Naive thymus-derived CD4-positive, alpha-beta T cell (primary cell): ENCODE measurements around the gene OSGEP. TPM values are rescaled to one million over a fixed set of nuclear protein-coding genes. Genes with fewer than 3 reads are reported as not detected.

Experiments used
- ATAC-seq: fragments of 150-1000 bp; cut with Tn5 transposase; 2 replicates; pipeline ENCODE4 v1.10.0; 2021; ENCODE audit warnings: mild to moderate bottlenecking, moderate library complexity
- CTCF ChIA-PET: fragments of 350-600 bp; sonication (Branson Sonifier 250); formaldehyde crosslinking; loops from one replicate; lab custom pipeline; 2021; ENCODE audit warnings: antibody characterized with exemption; lab: Charles Lee
- POLR2A ChIA-PET: fragments of 350-600 bp; sonication (Branson Sonifier 250); formaldehyde crosslinking; loops from one replicate; lab custom pipeline; 2021; ENCODE audit warnings: antibody characterized with exemption, inconsistent platforms; lab: Charles Lee
- DNase-seq, 9 donors: peaks; one replicate each; pipeline versions ENCODE4 v3.0.0 to v3.0.0-alpha.2; 2020 to 2022; ENCODE audit warnings: mixed read lengths in 1 of 9
- H3K27ac ChIP-seq: one replicate; pipeline ENCODE4 v1.7.0; 2013; ENCODE audit warnings: mild to moderate bottlenecking, low read depth, low read length, moderate library complexity
- H3K27me3 ChIP-seq, 2 donors: one replicate each; pipeline ENCODE4 v1.7.0; 2013; ENCODE audit warnings: low read length in 2 of 2, mild to moderate bottlenecking in 2 of 2, moderate library complexity in 2 of 2; ENCODE audit not compliant: control insufficient read depth in 2 of 2, insufficient read depth in 2 of 2
- H3K36me3 ChIP-seq, 3 experiments: 1 replicate in 2 of 3; 2 replicates in 1 of 3; pipeline ENCODE4 v1.7.0; 2013; ENCODE audit warnings: low read length in 3 of 3, mild to moderate bottlenecking in 3 of 3, moderate library complexity in 1 of 3; ENCODE audit not compliant: insufficient read depth in 3 of 3, control insufficient read depth in 2 of 3
- H3K4me1 ChIP-seq, 2 donors: one replicate each; pipeline ENCODE4 v1.7.0; 2013; ENCODE audit warnings: low read length in 2 of 2, mild to moderate bottlenecking in 2 of 2, moderate library complexity in 1 of 2; ENCODE audit not compliant: control insufficient read depth in 2 of 2, insufficient read depth in 2 of 2
- H3K4me3 ChIP-seq: 2 replicates; pipeline ENCODE4 v1.7.0; 2013; ENCODE audit warnings: mild to moderate bottlenecking, low read length
- H3K9me3 ChIP-seq, 3 experiments: 1 replicate in 2 of 3; 2 replicates in 1 of 3; pipeline ENCODE4 v1.7.0; 2013; ENCODE audit warnings: low read length in 3 of 3; ENCODE audit not compliant: control insufficient read depth in 2 of 3
- H3K27ac Mint-ChIP-seq, 9 donors: one replicate each; pipeline ENCODE4 v1.8.0; 2020 to 2022; ENCODE audit warnings: mixed read lengths in 9 of 9, mild to moderate bottlenecking in 8 of 9, moderate library complexity in 5 of 9, inconsistent platforms in 2 of 9
- H3K27me3 Mint-ChIP-seq, 5 donors: one replicate each; pipeline ENCODE4 v1.8.0; 2021 to 2022; ENCODE audit warnings: mixed read lengths in 5 of 5, mild to moderate bottlenecking in 1 of 5
- H3K36me3 Mint-ChIP-seq, 5 donors: one replicate each; pipeline ENCODE4 v1.8.0; 2020 to 2022; ENCODE audit warnings: mixed read lengths in 5 of 5, mild to moderate bottlenecking in 3 of 5, inconsistent platforms in 1 of 5
- H3K4me1 Mint-ChIP-seq, 7 donors: one replicate each; pipeline ENCODE4 v1.8.0; 2020 to 2022; ENCODE audit warnings: mixed read lengths in 7 of 7, mild to moderate bottlenecking in 3 of 7, inconsistent platforms in 1 of 7
- H3K4me3 Mint-ChIP-seq, 10 donors: one replicate each; pipeline ENCODE4 v1.8.0; 2020 to 2022; ENCODE audit warnings: mild to moderate bottlenecking in 10 of 10, mixed read lengths in 10 of 10, moderate library complexity in 6 of 10, inconsistent platforms in 2 of 10
- H3K9me3 Mint-ChIP-seq, 11 donors: one replicate each; pipeline ENCODE4 v1.8.0; 2020 to 2022; ENCODE audit warnings: mixed read lengths in 11 of 11, mild to moderate bottlenecking in 4 of 11, inconsistent platforms in 1 of 11, moderate library complexity in 1 of 11
- intact Hi-C, 2 donors: fragments of 100-400 bp; cut with micrococcal nuclease; formaldehyde crosslinking; loops; one replicate each; pipeline ENCODE4 v1.15.1; 2023
- polyA plus RNA-seq, 2 donors: library from polyadenylated mRNA; unstranded; fragments of 300-500 nt; fragmentation: Illumina TruSeq; gene quantifications; one replicate each; pipeline ENCODE4 v1.2.3, GENCODE V29; 2021
- total RNA-seq, 6 experiments: library from RNA in 5 of 6; stranded (reverse) in 5 of 6; gene quantifications; 1 replicate in 5 of 6; 2 replicates in 1 of 6; pipeline ENCODE4 v1.2.3 and lab custom pipeline; 2021 to 2026

Gene OSGEP
- total and polyA plus RNA-seq, 7 experiments from 2014 or later, result 30.8 to 77.2 (median 54.9) TPM

- ATAC-seq (peak; percentile 99), DNase-seq (peak in 7 of 9 donors; percentile 32 to 71 (median 56))
- peak overlapping the region; percentile 60 to 95 (median 86) for H3K27ac Mint-ChIP-seq
- POLR2A ChIA-PET, result interaction anchor here (0.7 to 3.3 kb wide), 5 partner anchors 9 to 21 kb away, joined by 3 to 14 read pairs (median 4); partner anchors contain the start of genes APEX1, OSGEP and PIP4P1
- peak overlapping the region; percentile 26 for H3K27ac ChIP-seq
- no peak overlapping the region for H3K4me3 ChIP-seq
- peaks cover 13 to 16% of the 10 kb centered on the region in 2 donors for H3K4me1 ChIP-seq
- peaks cover 0 to 8% (median 0%) of the 10 kb centered on the region in 3 experiments for H3K36me3 ChIP-seq
- peak overlapping the region; percentile 49 to 75 (median 62) for H3K4me3 Mint-ChIP-seq
- H3K36me3 Mint-ChIP-seq, result peaks cover 0 to 11% (median 6%) of the 10 kb centered on the region in 5 donors
- H3K4me1 Mint-ChIP-seq, result peaks cover 18 to 35% (median 23%) of the 10 kb centered on the region in 7 donors
- H3K27me3 ChIP-seq, result no peaks in the 10 kb centered on the region
- peaks cover 0 to 4% (median 0%) of the 10 kb centered on the region in 11 donors for H3K9me3 Mint-ChIP-seq
- H3K9me3 ChIP-seq, result no peaks in the 10 kb centered on the region
- intact Hi-C loops, result loop anchor here in 1 of 2 donors (1.0 kb wide), 2 partner anchors 13 to 26 kb away; partner anchors contain the start of gene OSGEP
- H3K27me3 Mint-ChIP-seq, result no peaks in the 10 kb centered on the region
- CTCF ChIA-PET, result interaction anchor here (2.0 kb wide), 1 partner anchor 26 kb away, joined by 7 read pairs; no protein-coding TSS in a partner anchor
These were observed 13.7 kb downstream of the OSGEP start for GRCh38 chr14:20440882-20441281.

DNA sequence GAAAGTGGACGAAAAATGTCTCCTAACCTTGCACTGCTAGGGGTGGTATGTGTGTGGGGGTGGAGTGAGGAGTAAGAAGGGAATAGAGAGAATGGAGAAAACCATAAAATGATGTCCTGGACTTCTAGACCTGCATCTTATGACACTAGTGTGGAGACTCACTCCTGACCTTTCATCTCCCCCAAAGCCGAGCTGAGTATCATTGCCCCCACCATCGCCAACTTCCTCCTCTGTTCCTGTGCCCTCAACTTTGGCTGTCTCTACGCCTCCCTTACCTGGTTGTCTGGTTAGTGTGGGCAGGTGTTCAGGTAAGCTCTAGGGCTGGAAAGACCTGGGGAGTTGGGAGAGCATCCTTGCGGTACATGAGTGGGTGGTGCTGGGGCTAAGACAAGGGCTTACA lies 14.1 kb downstream of the OSGEP start:
- Mint-ChIP-seq H3K36me3 (peaks cover 0 to 11% (median 6%) of the 10 kb centered on the region in 5 donors), H3K9me3 (peaks cover 0 to 4% (median 0%) of the 10 kb centered on the region in 11 donors), H3K27me3 (no peaks in the 10 kb centered on the region), H3K27ac (peak overlapping the region; percentile 6 to 95 (median 86)), H3K4me3 (peak overlapping the region in 9 of 10 donors; percentile 42 to 70 (median 61)), H3K4me1 (peaks cover 18 to 35% (median 23%) of the 10 kb centered on the region in 7 donors)
- no peak for ATAC-seq
- intact Hi-C loops, result no loop called here
- H3K27me3 ChIP-seq, result no peaks in the 10 kb centered on the region
- H3K9me3 ChIP-seq, result no peaks in the 10 kb centered on the region
- H3K4me1 ChIP-seq, result peaks cover 13 to 16% of the 10 kb centered on the region in 2 donors
- ChIA-PET POLR2A (interaction anchor here (0.7 to 3.3 kb wide), 3 partner anchors 11 to 16 kb away, joined by 3 to 14 read pairs (median 4); partner anchors contain the start of genes APEX1 and OSGEP), CTCF (interaction anchor here (2.0 kb wide), 1 partner anchor 25 kb away, joined by 7 read pairs; no protein-coding TSS in a partner anchor)
- H3K4me3 ChIP-seq, result no peak overlapping the region
- peaks cover 0 to 4% (median 0%) of the 10 kb centered on the region in 3 experiments for H3K36me3 ChIP-seq
- peak overlapping the region; percentile 26 for H3K27ac ChIP-seq
- no peak for DNase-seq

DNA sequence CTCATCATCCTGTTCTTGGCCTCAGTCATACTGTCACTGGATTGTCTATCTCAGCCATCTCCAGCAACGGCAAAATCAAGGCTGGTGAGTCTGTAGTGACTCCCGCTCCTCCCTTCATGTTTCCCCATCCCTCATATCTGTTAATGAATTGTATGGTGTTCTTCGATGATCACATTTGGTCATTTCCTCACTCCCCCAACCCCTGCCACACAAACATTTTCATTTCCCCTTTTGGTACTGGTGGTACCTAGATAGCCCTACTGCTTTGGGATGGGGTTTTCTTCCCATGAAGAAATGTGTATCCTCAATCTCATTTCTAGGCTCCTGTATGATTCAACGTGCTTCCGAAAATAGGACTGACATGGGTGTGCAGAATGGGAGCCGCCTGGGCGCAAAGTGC lies 15.9 kb downstream of the OSGEP start:
- Mint-ChIP-seq H3K27me3 (no peaks in the 10 kb centered on the region), H3K27ac (no peak overlapping the region), H3K4me1 (peaks cover 18 to 35% (median 23%) of the 10 kb centered on the region in 7 donors), H3K36me3 (peaks cover 0 to 11% (median 6%) of the 10 kb centered on the region in 5 donors), H3K9me3 (peaks cover 0 to 4% (median 0%) of the 10 kb centered on the region in 11 donors), H3K4me3 (no peak overlapping the region)
- no peak overlapping the region for H3K4me3 ChIP-seq
- POLR2A ChIA-PET, result no interaction called here
- peaks cover 13 to 16% of the 10 kb centered on the region in 2 donors for H3K4me1 ChIP-seq
- no peaks in the 10 kb centered on the region for H3K27me3 ChIP-seq
- H3K27ac ChIP-seq, result no peak overlapping the region
- CTCF ChIA-PET, result no interaction called here
- H3K9me3 ChIP-seq, result no peaks in the 10 kb centered on the region
- no peaks in the 10 kb centered on the region for H3K36me3 ChIP-seq
- no peak for DNase-seq
- intact Hi-C loops, result no loop called here
- no peak for ATAC-seq

DNA sequence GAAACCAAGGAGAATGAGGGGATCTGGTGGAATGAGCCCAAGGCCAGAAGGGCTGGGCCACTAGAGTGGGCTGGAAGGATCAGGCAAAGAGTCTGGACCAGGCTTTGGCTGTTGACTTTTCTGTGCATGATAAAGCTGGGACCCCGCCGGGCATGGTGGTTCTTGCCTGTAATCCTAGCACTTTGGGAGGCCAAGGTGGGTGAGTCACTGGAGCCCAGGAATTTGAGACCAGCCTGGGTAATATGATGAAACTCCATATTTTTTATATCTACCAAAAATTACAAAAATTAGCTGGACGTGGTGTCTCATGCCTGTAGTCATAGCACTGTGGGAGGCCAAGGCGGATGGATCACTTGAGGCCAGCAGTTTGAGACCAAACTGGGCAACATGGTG lies 18.3 kb downstream of the OSGEP start:
- POLR2A ChIA-PET, result no interaction called here
- no peak overlapping the region for H3K4me3 ChIP-seq
- no peaks in the 10 kb centered on the region for H3K36me3 ChIP-seq
- intact Hi-C loops, result no loop called here
- H3K4me1 ChIP-seq, result peaks cover 9 to 13% of the 10 kb centered on the region in 2 donors
- no peaks in the 10 kb centered on the region for H3K27me3 ChIP-seq
- no peak overlapping the region for H3K27ac ChIP-seq
- H3K9me3 ChIP-seq, result no peaks in the 10 kb centered on the region
- Mint-ChIP-seq H3K9me3 (peaks cover 0 to 3% (median 0%) of the 10 kb centered on the region in 11 donors), H3K27ac (no peak overlapping the region), H3K4me1 (peaks cover 10 to 22% (median 15%) of the 10 kb centered on the region in 7 donors), H3K4me3 (no peak overlapping the region), H3K36me3 (peaks cover 0 to 3% (median 0%) of the 10 kb centered on the region in 5 donors), H3K27me3 (no peaks in the 10 kb centered on the region)
- CTCF ChIA-PET, result no interaction called here
- ATAC-seq, result no peak
- DNase-seq, result no peak

GRCh38 chr14:20435582-20436362 lies 18.8 kb downstream of the OSGEP start, which contains the start of gene KLHL33:
TSS of gene KLHL33 (minus strand) at chr14:20436166. CDS start at chr14:20435811, 355 bp downstream.
- Histone ChIP-seq H3K4me1 (peaks cover 4 to 7% of the 10 kb centered on the region in 2 donors), H3K9me3 (no peaks in the 10 kb centered on the region), H3K27me3 (no peaks in the 10 kb centered on the region), H3K4me3 (no peak within 1 kb of the TSS), H3K27ac (no peak within 1 kb of the TSS), H3K36me3 (no peaks in the 10 kb centered on the region)
- intact Hi-C loops, result no loop called here
- H3K4me1 Mint-ChIP-seq, result peaks cover 6 to 17% (median 10%) of the 10 kb centered on the region in 7 donors
- H3K27ac Mint-ChIP-seq, result no peak within 1 kb of the TSS
- peaks cover 0 to 3% (median 0%) of the 10 kb centered on the region in 11 donors for H3K9me3 Mint-ChIP-seq
- peaks cover 0 to under 1% (median 0%) of the 10 kb centered on the region in 5 donors for H3K36me3 Mint-ChIP-seq
- H3K4me3 Mint-ChIP-seq, result no peak within 1 kb of the TSS
- DNase-seq (no peak), ATAC-seq (no peak)
- H3K27me3 Mint-ChIP-seq, result no peaks in the 10 kb centered on the region
- CTCF ChIA-PET, result no interaction called here
- POLR2A ChIA-PET, result no interaction called here

DNA sequence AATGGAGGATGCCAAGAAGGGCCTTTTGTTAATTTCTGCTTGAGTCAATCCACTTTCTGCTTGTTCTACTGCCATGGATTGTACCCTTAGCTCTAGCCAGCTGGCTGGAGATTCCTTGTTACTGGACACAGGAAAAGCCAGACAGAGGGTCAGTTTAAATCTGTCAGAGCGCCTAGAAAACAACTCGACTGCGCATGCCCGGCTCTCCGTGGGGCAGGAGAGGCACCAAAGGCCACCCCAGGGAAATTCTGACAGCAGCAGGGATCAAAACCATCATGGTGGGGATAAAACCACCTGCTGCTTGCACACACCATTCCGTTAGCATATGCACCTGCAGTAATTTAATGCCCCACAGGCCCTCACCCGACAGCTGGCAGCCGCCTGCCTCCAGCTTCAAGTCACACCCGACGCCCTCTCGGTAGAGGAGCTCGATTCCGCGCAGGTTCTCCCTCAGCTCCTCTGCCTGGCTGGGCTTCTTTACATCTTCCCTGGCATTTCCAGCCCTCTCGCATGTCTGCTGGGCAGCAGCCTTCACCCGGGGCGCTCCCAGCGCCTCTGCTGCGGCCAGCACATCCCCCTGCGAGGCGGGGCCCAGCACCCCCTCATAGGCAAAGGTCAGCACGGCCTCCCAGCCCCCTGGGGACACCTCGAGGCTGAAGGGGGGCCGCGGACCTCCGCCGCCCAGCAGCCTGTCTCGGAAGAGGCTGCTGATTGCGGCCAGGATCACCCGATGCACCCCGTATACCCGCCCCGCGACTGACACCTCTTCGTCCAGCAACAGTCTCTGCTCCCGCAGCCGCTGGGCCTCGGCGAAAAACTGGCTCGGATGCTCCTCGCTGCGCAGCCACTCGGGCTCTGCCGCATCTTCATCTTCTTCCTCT lies 19.7 kb downstream of the OSGEP start:
- H3K27me3 ChIP-seq, result no peaks in the 10 kb centered on the region
- intact Hi-C loops, result no loop called here

More for the DNA sequence above, 19.7 kb downstream of the OSGEP start:
- peaks cover 0 to 3% of the 10 kb centered on the region in 2 donors for H3K4me1 ChIP-seq
- H3K9me3 Mint-ChIP-seq, result peaks cover 0 to 2% (median 0%) of the 10 kb centered on the region in 11 donors
- peaks cover 0 to 10% (median 4%) of the 10 kb centered on the region in 7 donors for H3K4me1 Mint-ChIP-seq
- H3K27ac Mint-ChIP-seq, result peak overlapping the region in 1 of 9 donors; percentile 43
- H3K36me3 Mint-ChIP-seq, result no peaks in the 10 kb centered on the region
- no peak overlapping the region for H3K4me3 ChIP-seq
- ATAC-seq, result no peak
- no peak for DNase-seq
- ChIA-PET CTCF (interaction anchor here (2.1 kb wide), 1 partner anchor 19 kb away, joined by 7 read pairs; no protein-coding TSS in a partner anchor), POLR2A (no interaction called here)
- H3K36me3 ChIP-seq, result no peaks in the 10 kb centered on the region
- H3K27me3 Mint-ChIP-seq, result no peaks in the 10 kb centered on the region
- H3K4me3 Mint-ChIP-seq, result no peak overlapping the region
- H3K27ac ChIP-seq, result no peak overlapping the region
- no peaks in the 10 kb centered on the region for H3K9me3 ChIP-seq
